HL-60/S4 treated with phorbol 12-myristate 13-acetate at 8.2 ng/mL for 4 days and 3 days (cell line): ENCODE results near the gene AKR1B1.

Experiments
- in situ Hi-C: fragments of 300-500 bp; cut with MboI; formaldehyde crosslinking; loops from 2 replicates; pipeline ENCODE4 v1.15.0; 2022; ENCODE audit warnings: low sequenced_read_pairs

Gene AKR1B1

DNA sequence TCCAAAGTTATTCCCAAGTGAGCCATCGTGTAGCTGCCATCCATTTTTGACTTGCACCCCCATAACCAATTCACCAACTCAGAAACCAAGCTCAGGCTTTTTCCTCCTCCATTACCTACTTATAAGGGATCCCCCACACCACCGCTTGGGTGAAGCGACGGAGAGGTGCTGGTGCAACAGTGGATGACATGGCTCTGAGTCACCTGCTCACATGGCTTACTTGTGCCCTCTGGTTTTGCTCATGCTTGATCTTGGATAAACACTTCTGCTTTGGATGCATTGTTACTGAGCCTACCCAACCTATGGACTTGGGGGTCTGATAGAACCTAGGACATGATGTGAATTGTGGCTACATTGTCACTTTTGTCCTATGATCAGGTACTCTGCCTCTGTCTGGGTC lies 12.0 kb upstream of the AKR1B1 start:
- in situ Hi-C loops = no loop called here

DNA sequence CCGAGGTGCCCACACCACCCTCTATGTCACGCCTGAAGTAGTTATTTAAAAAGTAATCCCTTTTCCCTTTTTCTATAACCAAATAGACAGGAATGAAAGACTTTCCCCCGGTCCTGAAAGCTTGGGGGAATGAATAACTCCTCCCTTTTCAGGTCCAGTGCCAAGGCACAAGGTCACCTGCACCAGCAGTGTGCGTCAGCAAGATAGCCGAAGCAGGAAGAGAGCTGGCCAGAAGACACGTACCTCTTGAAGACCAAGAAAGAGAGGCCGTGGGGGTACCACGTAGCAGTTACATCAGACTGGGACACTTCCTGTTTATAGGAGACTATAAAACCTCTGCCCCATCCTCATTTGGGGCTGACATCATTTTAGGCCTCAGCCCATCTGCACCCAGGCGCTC lies 10.7 kb upstream of the AKR1B1 start:
- in situ Hi-C loops = no loop called here

DNA sequence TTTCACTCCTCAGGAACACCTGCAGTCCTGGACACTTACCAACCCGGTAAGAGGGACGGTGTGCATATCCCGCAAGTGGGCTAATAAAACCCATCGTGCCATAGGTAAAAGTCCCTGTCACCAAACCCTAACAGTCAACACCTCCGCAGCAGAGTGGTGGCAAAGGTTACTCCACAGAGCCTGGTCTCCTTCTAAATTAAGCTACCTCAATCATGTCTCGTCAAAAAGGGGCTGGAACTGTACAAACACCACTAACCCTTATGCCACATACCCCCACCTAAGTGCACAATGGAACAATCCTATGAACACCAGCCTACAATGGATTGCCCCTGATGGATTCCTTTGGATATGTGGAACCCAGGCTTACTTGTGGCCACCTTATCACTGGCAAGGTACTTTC lies 9.6 kb upstream of the AKR1B1 start:
- in situ Hi-C loops = no loop called here

DNA sequence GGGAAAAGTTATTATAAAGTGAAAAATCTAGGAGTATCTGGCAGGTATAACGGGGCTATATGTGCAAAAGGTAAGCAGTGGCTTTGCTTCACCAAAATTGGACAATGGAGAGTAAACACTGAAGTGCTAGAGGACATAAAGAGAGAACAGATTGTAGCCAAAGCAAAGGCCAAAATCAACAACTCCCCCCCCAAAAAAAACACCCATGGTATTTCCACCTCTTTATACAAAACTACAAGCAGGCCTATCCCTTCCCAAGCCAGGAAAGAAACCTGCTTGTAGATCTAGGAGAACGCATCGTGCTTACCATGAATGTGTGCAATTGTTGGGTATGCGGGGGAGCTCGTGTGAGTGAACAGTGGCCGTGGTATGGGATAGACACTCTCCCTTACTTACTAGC lies 9.2 kb upstream of the AKR1B1 start:
- in situ Hi-C loops = no loop called here

DNA sequence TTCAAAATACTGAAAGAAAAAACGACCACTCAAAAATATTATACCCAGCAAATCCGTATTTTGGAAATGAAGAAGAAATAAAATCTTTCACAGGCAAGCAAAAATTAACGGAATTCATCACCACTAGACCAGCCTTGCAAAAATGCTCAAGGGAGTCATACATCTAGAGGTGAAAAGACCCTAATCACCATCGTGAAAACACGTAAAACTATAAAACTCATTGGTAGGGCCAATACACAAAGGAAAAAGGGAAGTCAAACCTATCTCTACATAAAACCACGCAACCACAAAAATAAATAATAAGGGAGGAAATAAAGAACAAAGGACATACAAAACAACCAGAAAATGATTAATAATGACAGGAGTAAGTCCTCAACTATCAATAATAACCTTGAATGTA lies 6.6 kb upstream of the AKR1B1 start:
- in situ Hi-C loops = no loop called here

DNA sequence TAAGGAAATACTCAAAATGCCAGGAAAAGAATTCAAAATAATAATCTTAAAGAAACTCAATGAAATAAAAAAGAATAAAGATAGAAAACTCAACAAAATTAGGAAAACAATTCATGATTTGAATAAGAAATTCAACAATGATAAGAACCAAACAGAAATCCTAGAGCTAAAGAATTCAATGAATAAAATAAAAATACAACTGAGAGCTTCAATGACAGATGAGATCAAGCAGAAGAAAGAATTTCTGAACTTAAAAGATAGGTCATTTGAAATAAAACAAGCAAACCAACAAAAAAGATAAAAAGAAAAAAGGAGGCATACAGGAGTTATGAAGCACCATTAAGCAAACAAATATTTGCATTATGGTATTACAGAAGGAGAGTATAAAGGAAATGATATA lies 5.6 kb upstream of the AKR1B1 start:
- in situ Hi-C loops = no loop called here

DNA sequence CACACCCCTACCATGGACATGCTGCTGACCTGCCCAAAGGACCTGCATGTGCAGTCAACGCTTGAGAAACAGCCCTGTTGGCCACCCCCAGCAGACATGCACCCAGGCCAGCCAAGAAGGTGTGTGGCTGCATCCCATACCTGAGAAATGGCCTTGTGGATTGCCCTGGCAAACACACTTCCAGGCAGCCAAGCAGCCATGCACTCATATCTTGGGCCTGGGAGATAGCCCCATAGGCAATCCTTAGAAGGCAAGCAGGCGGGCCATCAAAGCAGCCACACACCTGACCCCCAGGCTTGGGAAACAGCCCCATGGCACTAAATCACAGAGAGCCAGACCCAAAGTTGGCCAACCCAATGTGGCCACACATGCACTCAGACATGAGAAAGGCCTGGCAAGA lies 4.9 kb upstream of the AKR1B1 start:
- in situ Hi-C loops = no loop called here

DNA sequence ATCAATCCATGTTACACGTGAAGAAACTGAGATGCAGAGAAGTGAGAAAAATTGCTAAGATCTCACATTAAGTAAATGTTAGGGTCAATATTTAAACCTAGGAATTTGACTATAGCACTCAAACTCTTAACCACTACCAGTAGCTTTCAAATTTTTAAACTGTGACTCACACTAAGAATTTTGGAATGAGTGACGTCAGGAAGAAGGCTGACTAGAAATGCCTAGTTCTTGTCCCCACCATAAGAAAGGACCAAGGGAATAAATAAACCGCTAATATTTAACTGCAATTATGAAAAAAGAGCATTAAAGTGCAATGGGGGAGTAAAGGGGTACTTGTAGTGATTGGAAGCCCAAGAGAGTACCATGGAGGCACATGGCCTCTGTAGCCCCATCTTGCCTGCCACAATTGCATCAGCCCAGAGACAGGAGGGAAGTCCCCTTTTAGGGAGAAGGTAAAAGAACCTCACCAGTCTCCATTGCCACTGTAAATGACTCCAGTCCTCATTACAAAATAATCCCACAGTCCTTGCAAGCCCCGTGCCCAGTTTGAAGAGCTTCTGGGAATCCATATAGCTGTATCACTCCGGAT lies 3.5 kb upstream of the AKR1B1 start:
- in situ Hi-C loops = no loop called here

DNA sequence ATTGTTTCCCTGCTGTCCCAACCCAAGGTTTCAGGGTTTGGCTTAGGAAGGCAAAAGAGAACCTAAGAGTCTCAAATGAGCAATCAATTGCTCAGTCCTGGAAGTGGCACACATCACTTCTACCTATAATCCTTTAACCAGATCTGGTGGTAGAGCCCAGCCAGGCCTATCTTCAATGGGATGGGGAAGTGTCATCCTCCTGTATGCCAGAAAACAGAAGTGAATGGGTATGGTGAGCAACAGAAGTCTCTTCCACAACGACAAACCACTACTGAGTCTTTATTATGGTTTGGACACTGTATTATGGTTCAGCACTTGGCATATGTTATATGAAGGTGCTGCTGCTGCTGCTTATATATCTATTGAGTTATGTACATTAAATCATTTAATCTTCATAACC lies 3.0 kb upstream of the AKR1B1 start:
- in situ Hi-C loops = no loop called here

DNA sequence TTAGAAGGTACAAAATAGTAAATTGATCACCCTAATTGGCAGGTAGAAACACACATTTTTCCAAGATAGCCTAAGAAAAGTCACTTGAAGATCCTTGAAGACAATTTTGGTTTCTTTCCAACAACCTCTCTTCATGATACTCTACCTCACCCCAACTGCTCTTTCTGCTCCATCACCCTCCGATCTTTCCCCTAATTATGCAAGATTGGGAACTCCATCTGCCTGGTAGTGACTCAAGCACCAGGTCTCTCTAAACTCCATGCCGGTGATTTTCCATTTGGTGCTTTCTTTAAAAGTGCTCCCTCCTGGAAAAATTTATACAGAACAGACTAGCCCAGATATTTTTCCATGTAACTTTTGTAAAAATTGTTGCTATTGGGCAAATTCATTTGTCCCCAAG lies 1.1 kb upstream of the AKR1B1 start:
- in situ Hi-C loops = no loop called here

DNA sequence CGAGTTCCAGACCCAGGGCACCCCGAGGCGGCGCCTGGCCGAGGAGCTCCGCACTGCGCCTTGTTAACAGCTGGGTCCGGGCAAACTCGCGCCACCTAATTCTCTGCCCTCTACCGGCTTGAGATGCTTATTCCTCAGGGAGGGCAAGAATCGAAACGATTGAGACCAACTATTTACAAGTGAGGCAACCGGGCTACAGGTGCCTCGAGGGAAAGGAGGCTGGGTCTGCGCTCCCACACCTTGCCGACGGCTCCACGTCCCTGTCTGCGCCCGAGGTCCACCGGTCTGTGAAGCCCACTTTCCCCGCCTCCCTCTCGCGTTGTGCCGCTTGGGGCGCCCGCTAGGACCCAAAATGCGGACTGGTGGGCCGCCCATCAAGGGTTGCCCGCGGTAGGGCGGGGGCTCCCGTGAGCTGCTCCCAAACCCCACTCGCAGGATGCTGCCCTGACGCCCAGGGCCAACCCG lies 527 bp downstream of the AKR1B1 start:
- in situ Hi-C loops = no loop called here

DNA sequence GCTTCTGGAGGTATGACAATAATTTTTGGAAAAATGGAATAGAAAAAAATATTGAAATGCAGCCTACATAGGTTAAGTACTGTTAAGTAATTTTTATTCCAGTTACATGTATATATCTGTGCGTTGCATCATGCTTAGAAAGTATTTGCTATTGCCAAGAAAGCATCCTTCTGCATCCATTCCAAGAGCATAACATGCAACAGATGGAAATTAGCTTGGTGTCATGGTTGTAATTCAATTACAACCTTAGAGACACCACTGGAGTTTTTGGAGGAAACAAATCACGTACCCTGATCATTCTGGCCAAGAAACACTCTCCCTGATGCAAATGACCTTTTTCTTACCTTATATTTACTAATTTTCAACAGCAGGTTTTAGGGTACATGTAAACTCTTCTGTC lies 1.7 kb downstream of the AKR1B1 start:
- in situ Hi-C loops = no loop called here

DNA sequence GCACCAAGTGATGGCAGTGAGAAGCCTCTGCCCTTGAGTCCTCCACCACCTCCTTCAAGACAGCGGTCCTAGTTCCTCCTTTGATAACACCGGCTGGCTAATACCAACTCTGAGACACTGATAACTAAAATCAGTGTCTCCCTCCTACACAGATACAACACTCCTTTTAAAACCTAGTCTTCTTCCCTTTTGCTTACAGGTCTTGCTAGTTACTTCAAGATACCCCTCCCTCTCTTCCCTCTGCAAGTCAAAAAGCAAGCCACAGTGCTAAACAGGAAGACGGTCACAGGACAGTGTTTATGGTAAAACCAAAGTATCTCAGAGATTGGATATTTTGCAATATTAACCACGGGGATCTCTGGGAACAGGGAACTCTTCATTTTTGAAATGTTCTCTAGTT lies 4.6 kb downstream of the AKR1B1 start:
- in situ Hi-C loops = no loop called here

DNA sequence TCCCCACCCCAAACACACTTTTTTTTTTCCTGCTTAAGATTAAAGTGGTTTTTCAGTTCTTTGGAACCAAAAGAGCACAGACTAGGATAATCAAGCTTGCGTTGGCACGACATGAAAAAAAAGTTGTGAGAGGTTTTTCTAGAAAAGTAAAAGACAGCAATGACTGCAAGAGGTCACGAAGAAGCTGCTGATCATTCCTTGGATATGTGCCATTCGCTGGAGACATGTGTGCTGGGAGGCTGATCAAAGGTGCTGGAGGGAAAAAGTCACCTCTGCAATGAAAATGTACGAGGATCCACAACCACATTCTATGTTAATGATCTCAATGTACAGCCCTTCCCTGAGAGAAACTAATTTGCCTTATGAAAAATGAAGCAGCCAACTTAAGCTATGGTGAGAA lies 5.4 kb downstream of the AKR1B1 start:
- in situ Hi-C loops = no loop called here

DNA sequence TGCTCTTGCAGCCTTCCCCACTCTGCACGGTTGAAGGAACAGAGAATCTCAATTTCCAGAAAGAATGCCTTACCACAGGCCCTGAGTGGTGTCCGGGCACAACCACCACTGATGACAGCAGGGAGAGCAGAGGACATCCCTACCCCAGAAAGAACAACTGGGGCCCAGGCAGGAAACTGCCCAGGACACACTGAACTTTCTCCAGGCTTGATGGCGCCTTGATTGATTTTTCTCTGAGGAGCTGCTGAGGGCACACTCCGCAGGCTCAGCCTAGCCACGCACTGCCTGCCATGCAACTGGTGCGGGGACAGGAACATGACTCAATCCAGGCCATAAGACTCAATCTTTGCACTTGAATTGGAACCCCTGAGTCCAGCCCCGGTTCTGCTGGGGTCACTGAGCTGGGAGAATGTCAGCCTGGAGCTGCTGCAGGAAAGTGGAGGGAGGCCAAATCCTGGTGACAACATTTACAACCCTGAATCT lies 5.9 kb downstream of the AKR1B1 start:
- in situ Hi-C loops = no loop called here

DNA sequence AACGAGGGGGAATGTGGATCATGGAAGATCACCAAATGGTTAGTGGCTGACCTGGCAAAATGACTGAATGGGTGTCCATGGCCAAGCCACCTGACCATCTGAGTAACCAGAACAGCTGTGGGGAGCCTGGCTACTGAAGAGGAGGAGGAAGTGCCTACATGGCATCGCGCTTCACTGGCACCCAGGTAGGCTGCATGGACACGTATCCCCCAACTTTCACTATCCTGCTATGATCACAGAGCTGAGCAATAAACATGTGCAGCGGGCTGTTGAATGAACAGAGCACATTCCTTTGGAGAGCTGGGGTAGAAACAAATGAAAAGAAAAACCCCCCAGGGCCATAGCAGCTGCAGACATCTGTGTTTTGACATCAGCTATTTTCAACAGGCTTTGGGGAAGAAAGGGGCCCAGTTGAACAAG lies 6.5 kb downstream of the AKR1B1 start:
- in situ Hi-C loops = no loop called here

DNA sequence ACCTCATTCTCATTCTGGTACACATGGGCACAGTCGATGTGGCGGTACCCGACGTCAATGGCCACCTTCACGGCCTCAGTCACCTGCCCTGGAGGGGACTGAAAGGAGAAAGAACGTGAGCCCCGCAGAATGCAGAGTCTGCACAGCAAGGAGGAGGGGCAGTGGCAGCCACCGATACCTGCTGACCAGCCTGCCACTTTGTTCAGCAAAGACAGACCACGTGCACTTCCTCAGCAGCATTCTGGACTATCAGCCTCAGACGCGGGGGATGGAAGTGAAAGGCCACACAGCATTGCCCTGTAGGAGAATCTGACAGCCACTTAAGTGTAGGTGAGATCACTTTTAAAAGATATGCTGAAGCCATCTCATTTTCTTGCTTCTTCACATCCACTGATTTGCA lies 7.2 kb downstream of the AKR1B1 start:
- in situ Hi-C loops = no loop called here

DNA sequence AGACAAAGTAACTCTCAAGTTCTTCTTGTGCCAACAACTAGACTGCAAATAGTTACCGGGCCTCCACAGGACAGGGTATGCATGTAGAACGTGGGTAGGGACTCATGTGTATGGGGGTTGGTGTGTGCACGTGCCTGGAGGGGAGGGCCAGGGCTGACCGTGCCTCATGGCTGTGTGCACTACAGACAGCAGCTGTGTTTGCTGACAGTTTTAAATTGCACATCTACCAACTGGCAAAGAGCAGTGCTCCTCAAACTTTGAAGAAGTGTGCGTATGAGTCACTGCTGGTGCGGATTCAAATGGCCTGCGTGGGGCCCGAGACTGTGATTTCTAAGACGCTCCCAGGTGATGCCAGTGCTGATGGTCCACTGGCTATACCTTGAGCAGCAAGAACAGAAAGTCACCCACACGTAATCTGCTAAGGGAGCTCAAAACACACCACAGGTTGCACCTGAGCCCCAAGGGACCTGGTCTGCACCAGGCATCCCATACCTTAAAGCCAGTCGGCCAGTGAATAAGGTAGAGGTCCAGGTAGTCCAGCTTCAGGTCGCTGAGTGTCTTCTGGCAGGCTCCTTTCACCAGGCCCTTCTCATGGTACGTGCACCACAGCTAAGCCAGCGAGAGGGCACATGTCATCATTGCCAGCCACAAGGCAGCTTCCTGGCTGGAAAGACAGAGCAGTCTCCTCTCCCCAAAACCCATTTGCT lies 8.5 kb downstream of the AKR1B1 start:
- in situ Hi-C loops = no loop called here

DNA sequence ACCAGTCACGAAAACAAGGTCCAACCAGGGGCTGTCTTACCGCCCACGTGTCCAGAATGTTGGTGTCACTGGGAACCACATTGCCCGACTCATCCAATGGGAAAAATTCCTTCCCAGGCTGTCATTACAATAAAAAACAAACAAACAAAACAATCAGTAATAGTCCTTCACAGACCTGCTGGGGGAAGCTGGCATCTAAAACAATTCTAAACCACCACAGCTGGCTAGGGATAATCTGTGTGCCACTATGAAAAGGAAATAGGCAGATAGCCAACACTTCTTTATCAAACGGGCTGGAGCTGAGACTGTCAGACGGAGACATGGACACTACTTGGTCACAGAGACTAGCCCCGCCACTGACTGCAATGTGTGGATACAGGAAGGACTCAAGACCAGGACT lies 9.2 kb downstream of the AKR1B1 start:
- in situ Hi-C loops = no loop called here

DNA sequence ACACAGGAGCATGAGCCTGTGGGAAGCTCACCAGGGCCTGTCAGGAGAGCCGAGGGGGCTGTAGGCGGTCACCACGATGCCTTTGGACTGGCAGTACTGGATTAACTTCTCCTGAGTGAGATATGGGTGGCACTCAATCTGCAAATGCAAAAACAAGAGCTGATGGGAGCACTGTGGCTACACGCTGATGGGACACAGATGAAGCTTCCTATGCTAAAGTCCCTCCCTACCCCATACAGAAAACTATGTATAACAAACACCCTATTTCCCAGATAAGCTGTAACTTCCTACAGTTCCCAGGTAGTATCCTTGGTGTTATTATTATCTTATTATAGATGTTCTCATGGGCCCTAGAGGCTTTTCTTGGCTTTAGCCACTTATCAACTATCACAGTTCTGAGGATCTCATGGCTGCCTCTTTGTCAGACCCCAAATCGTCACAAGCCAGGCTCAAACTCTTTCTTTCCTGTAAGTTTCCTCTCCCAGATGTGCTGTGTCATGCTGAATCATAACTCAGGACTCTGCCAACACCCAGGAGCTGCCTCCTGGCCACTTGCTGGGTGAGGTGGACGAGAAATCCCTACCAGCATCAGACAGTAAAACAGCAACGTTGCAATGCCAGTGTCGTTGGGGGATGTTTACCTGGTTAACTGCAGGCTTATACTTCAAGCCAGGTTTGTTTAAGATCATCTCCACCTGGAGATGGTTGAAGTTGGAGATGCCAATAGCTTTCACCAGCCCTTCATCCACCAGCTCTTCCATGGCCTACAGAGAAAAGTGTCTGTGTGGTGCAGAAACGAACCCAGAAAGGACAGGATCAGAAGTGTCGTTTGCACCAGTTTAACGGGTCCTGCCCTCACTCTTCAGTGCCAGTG lies 10.3 kb downstream of the AKR1B1 start:
- in situ Hi-C loops = no loop called here

DNA sequence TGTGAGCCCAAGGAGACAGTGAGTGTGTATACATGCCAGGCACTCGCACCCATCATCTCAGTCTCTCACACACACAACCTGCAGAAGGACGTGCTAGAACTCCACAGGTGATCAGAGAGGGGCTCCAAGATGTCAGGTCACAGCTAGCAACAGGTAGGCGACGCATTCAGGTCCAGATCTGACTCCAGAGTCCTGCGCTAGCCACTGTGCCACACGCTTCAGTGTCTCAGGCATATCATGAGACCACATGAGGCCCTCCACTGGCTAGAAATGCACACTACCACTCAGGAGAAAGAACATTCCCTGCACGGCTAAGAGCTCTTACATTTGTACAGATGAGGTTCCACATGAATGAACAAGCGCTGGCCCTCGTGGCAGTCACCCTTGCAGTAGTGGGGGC lies 11.5 kb downstream of the AKR1B1 start:
- in situ Hi-C loops = no loop called here

DNA sequence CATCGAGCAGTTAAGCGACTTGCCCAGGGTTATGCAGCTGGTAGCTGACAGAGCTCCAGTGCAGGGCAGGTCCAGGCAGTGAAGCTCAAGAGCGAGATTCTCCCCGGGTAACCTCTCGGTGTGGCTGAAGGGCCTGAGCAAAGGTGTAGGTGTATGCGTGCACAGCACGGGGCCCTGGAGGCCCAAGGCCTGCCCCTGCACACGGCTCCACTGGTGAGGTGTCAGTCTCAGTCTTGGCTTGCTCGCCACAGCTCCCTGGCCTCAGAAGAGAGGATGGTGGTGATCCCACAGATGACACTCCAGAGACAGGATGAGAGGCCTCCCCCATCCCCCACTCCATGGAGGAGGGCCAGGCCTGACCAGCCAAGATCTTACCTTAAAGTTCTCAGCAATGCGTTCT lies 12.0 kb downstream of the AKR1B1 start:
- in situ Hi-C loops = no loop called here
